GM12892 (cell line): Measurements from ENCODE around the gene SPTLC2.
"Not testable (repeated sequence)": the region's sequence is repeated elsewhere in the genome, so short reads cannot be mapped to it uniquely, and the experiment has no call there.

Experiments used
- POLR2A ChIP-seq: IDR thresholded peaks from 2 replicates; pipeline ENCODE4 v1.6.1; 2011; ENCODE audit warnings: low read depth, low read length, control low read depth
- POLR2AphosphoS5 ChIP-seq: IDR thresholded peaks from 2 replicates; pipeline ENCODE4 v1.6.1; 2011; ENCODE audit warnings: low read depth, low read length, control low read depth
- TAF1 ChIP-seq: IDR thresholded peaks from 2 replicates; pipeline ENCODE4 v1.6.1; 2011; ENCODE audit warnings: low read depth, mild to moderate bottlenecking, control low read depth, low read length, borderline replicate concordance

DNA sequence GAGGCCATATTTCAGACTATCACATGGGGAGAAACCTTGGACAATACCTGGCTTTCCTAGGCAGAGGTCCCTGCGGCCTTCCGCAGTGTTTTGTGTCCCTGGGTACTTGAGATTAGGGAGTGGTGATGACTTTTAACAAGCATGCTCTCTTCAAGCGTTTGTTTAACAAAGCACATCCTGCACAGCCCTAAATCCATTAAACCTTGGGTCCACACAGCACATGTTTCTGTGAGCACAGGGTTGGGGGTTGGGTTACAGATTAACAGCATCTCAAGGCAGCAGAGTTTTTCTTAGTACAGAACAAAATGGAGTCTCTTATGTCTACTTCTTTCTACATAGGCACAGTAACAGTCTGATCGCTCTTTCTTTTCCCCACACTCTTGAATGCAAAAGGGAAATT, 19.4 kb upstream of the SPTLC2 start:
- TF ChIP-seq POLR2AphosphoS5, POLR2A, TAF1: not testable (repeated sequence)
